Stimulated activated CD4-positive, alpha-beta T cell treated with anti-CD3 and anti-CD28 coated beads, Interleukin-12 subunit alpha, Interleukin-12 subunit beta, amount 100 ng/mL, for 48 hours (primary cell): ENCODE measurements around the gene LANCL2.

Experiments used
- DNase-seq, 3 donors: peaks; one replicate each; pipeline ENCODE4 v3.0.0-alpha.2; 2020; ENCODE audit warnings: low read depth in 2 of 3, low spot score in 1 of 3

The LANCL2 gene

GRCh38 chr7:55361560-55361959 is 3.6 kb upstream of the LANCL2 start:
- DNase-seq = no peak

- no peak for DNase-seq
Observed at GRCh38 chr7:55362927-55363326, 2.2 kb upstream of the LANCL2 start.

- no peak for DNase-seq
Observed at GRCh38 chr7:55363386-55364170, 1.6 kb upstream of the LANCL2 start.

- peak; percentile 87 to 91 (median 89) for DNase-seq
Observed at GRCh38 chr7:55365675-55366460, 731 bp downstream of the LANCL2 start.

- DNase-seq = peak in 2 of 3 donors; percentile 5 to 15
Observed at GRCh38 chr7:55366461-55367070, 1.4 kb downstream of the LANCL2 start.

GRCh38 chr7:55367283-55367840 is 2.2 kb downstream of the LANCL2 start:
- no peak for DNase-seq

GRCh38 chr7:55369427-55370400 is 4.6 kb downstream of the LANCL2 start:
- no peak for DNase-seq

GRCh38 chr7:55374213-55374612 is 9.1 kb downstream of the LANCL2 start:
- DNase-seq = no peak

GRCh38 chr7:55375237-55375636 is 10.1 kb downstream of the LANCL2 start:
- no peak for DNase-seq

- no peak for DNase-seq
Observed at GRCh38 chr7:55377162-55377817, 12.2 kb downstream of the LANCL2 start.

- DNase-seq = no peak
Observed at GRCh38 chr7:55379285-55379684, 14.1 kb downstream of the LANCL2 start.

GRCh38 chr7:55381189-55381588 is 16.1 kb downstream of the LANCL2 start:
- DNase-seq = no peak

GRCh38 chr7:55381696-55382095 is 16.6 kb downstream of the LANCL2 start:
- DNase-seq = no peak

- DNase-seq = no peak
Observed at GRCh38 chr7:55382251-55382650, 17.1 kb downstream of the LANCL2 start.

- no peak for DNase-seq
Observed at GRCh38 chr7:55386541-55386940, 21.4 kb downstream of the LANCL2 start.

GRCh38 chr7:55387062-55387965 is 22.2 kb downstream of the LANCL2 start:
- DNase-seq = no peak

- no peak for DNase-seq
Observed at GRCh38 chr7:55396233-55396785, 31.2 kb downstream of the LANCL2 start.

- no peak for DNase-seq
Observed at GRCh38 chr7:55397617-55398016, 32.5 kb downstream of the LANCL2 start.

- DNase-seq = no peak
Observed at GRCh38 chr7:55400191-55400590, 35.1 kb downstream of the LANCL2 start.
